ENCODE results near the gene FAM200A. TPM values are rescaled to one million over a fixed set of nuclear protein-coding genes. Genes with fewer than 3 reads are reported as not detected.

Gene FAM200A
- total RNA-seq, 1 experiment from 2014 or later, result 4.7 TPM

DNA sequence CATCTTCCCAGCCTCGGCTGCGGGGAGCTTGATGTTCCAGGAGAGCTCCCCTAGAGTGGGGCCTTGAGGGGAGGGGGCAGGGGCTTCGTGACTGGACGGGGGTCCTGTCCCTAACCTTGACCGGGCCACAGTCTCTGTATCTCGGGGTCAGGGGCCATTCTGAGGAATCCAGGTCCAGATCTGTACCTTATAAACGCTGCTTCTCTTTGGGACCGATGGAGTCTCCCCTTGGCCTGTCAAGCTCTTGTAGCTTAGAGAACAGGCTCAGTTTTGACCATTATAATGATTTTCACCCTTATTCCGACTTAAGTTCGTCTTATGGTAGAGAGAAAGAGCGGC lies 46.6 kb downstream of the FAM200A start:
- CTCF ChIA-PET, result interaction anchor here (1.0 kb wide), 1 partner anchor 20 kb away, joined by 5 read pairs; no protein-coding TSS in a partner anchor
- TF ChIP-seq CEBPB (IDR thresholded peaks at IDR 0.05; ENCODE audit: low read depth), result no peak
- no peak for TF ChIP-seq FOSL1 (IDR thresholded peaks at IDR 0.05; ENCODE audit: low read depth)
- no peak for TF ChIP-seq POLR2A (IDR thresholded peaks at IDR 0.05; ENCODE audit: borderline replicate concordance, extremely low read depth, insufficient read depth, insufficient read length)
- no peak for TF ChIP-seq SIN3A (IDR thresholded peaks at IDR 0.05; ENCODE audit: low read depth)
- TF ChIP-seq, protein P1, sequence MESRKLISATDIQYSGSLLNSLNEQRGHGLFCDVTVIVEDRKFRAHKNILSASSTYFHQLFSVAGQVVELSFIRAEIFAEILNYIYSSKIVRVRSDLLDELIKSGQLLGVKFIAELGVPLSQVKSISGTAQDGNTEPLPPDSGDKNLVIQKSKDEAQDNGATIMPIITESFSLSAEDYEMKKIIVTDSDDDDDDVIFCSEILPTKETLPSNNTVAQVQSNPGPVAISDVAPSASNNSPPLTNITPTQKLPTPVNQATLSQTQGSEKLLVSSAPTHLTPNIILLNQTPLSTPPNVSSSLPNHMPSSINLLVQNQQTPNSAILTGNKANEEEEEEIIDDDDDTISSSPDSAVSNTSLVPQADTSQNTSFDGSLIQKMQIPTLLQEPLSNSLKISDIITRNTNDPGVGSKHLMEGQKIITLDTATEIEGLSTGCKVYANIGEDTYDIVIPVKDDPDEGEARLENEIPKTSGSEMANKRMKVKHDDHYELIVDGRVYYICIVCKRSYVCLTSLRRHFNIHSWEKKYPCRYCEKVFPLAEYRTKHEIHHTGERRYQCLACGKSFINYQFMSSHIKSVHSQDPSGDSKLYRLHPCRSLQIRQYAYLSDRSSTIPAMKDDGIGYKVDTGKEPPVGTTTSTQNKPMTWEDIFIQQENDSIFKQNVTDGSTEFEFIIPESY (IDR thresholded peaks at IDR 0.05; ENCODE audit: extremely low read depth, insufficient replicate concordance, low read length), result no peak
- no peak for TF ChIP-seq RAD21 (IDR thresholded peaks at IDR 0.05; ENCODE audit: low read depth)
- TF ChIP-seq ZNF274 (IDR thresholded peaks at IDR 0.05; ENCODE audit: low read depth, low read length), result no peak
- no peak for TF ChIP-seq ELF1 (IDR thresholded peaks at IDR 0.05; ENCODE audit: borderline replicate concordance, low read depth)
- TF ChIP-seq CBX3 (IDR thresholded peaks at IDR 0.05; ENCODE audit: low read depth), result no peak
- TF ChIP-seq EGR1 (IDR thresholded peaks at IDR 0.05; ENCODE audit: low read depth), result no peak
- no peak for TF ChIP-seq MAX (IDR thresholded peaks at IDR 0.05)
- TF ChIP-seq TCF7L2 (IDR thresholded peaks at IDR 0.05; ENCODE audit: borderline replicate concordance, extremely low read depth, insufficient read depth, insufficient read length), result no peak
- TF ChIP-seq POLR2AphosphoS5 (IDR thresholded peaks at IDR 0.05; ENCODE audit: low read depth, low read length), result no peak
- TF ChIP-seq SP1 (IDR thresholded peaks at IDR 0.05; ENCODE audit: low read depth), result no peak
- no peak for TF ChIP-seq SRF (IDR thresholded peaks at IDR 0.05; ENCODE audit: low read depth)

More for the DNA sequence above, 46.6 kb downstream of the FAM200A start:
- Histone ChIP-seq H3K4me3 (replicated peaks in 1 of 2; ENCODE audit: low read depth in 1 of 2, low read length in 2 of 2) (peak overlapping the region; percentile 87 to 95), H3K9me2 (ENCODE audit: insufficient read depth) (no peaks in the 10 kb centered on the region), H4K20me1 (ENCODE audit: insufficient read depth) (no peaks in the 10 kb centered on the region), H3K4me1 (ENCODE audit: control insufficient read depth in 1 of 2, insufficient read depth in 2 of 2, low read length in 2 of 2) (peaks cover 11 to 23% of the 10 kb centered on the region in 2 experiments; a peak in 3 of 4 replicates), H2AFZ (ENCODE audit: low read depth, low read length, poor library complexity, severe bottlenecking) (no peak overlapping the region), H3K9ac (ENCODE audit: low read length) (peak overlapping the region; percentile 68), H3K4me2 (ENCODE audit: low read length) (peak overlapping the region; percentile 92), H3K27ac (ENCODE audit: low read depth, low read length) (peak overlapping the region; percentile 82), H3K9me3 (ENCODE audit: control insufficient read depth in 1 of 2, insufficient read depth in 1 of 2, low read depth in 1 of 2, low read length in 2 of 2) (no peaks in the 10 kb centered on the region), H3K36me3 (ENCODE audit: control insufficient read depth in 1 of 2, insufficient read depth in 2 of 2, low read length in 2 of 2) (no peaks in the 10 kb centered on the region; a peak in 1 of 4 replicates), H3K79me2 (ENCODE audit: insufficient read depth, low read length) (peaks cover 31% of the 10 kb centered on the region), H3K27me3 (ENCODE audit: insufficient read depth, low read length) (no peaks in the 10 kb centered on the region)
- POLR2A ChIA-PET, result interaction anchor here (1.0 to 1.7 kb wide), 7 partner anchors 18 to 111 kb away, joined by 3 to 8 read pairs (median 6); partner anchors contain the start of genes BUD31, FAM200A, PDAP1 and ZNF655
- ATAC-seq (peak; percentile 3), DNase-seq (ENCODE audit: low read depth, low spot score) (no peak)
- RAD21 ChIA-PET (ENCODE audit: low non-redundant PET in 1 of 2, low total read pairs in 2 of 2, uncharacterized antibody in 2 of 2, unreplicated experiment in 2 of 2), result no interaction called here
- no TSS peak for BruUV-seq (replicated peaks)
- intact Hi-C loops (cut with micrococcal nuclease), result loop anchor here (2.0 kb wide), 1 partner anchor 48 kb away; the partner anchor contains the start of gene FAM200A

Data from HCT116 (cell line).